ENCODE data around the gene ST6GALNAC6. TPM values are rescaled to one million over a fixed set of nuclear protein-coding genes. Genes with fewer than 3 reads are reported as not detected.

Gene ST6GALNAC6
- polyA plus RNA-seq, 2 of the 4 experiments (the other 2 are of a cell fraction), result 8.2 to 25.2 TPM

GRCh38 chr9:127945338-127945737, 45.9 kb upstream of the ST6GALNAC6 start:
- no peaks in the 10 kb centered on the region for H3K9me3 ChIP-seq
- peaks cover 18% of the 10 kb centered on the region; the same call in 2 of the 3 replicates for H3K4me1 ChIP-seq
- FAIRE-seq (no peak), DNase-seq (ENCODE audit: low read depth in 1 of 2, low spot score in 1 of 2) (no peak), ATAC-seq (no peak)
- CTCF ChIA-PET, result interaction anchor here (1.5 to 35.7 kb wide), 10 partner anchors 12 to 170 kb away, joined by 5 to 827 read pairs (median 54); partner anchors contain the start of genes EEIG1, NAIF1 and SLC25A25
- POLR2A ChIA-PET, result no interaction called here
- TF ChIP-seq, protein P1, sequence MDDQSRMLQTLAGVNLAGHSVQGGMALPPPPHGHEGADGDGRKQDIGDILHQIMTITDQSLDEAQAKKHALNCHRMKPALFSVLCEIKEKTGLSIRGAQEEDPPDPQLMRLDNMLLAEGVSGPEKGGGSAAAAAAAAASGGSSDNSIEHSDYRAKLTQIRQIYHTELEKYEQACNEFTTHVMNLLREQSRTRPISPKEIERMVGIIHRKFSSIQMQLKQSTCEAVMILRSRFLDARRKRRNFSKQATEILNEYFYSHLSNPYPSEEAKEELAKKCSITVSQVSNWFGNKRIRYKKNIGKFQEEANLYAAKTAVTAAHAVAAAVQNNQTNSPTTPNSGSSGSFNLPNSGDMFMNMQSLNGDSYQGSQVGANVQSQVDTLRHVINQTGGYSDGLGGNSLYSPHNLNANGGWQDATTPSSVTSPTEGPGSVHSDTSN (IDR thresholded peaks at IDR 0.05), result no peak
- TF ChIP-seq, protein P2, sequence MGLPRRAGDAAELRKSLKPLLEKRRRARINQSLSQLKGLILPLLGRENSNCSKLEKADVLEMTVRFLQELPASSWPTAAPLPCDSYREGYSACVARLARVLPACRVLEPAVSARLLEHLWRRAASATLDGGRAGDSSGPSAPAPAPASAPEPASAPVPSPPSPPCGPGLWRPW (IDR thresholded peaks at IDR 0.05), result no peak
- TF ChIP-seq KDM5A (IDR thresholded peaks at IDR 0.05) (no peak), CEBPB (IDR thresholded peaks at IDR 0.05) (no peak)
- no peak overlapping the region for H3K4me2 ChIP-seq
- no peak overlapping the region for H3K27ac ChIP-seq
- no peak overlapping the region for H3K4me3 ChIP-seq
- WGBS (ENCODE audit: missing lambda C conversion rate), result 92% methylated on average over 19 of the region's 24 CpGs

- Histone ChIP-seq H3K4me3 (no peak overlapping the region), H3K27ac (peak overlapping the region in 1 of 2 experiments; percentile 58; a peak in 2 of 6 replicates), H3K9me3 (no peaks in the 10 kb centered on the region), H3K4me2 (no peak overlapping the region), H3K4me1 (peaks cover 18% of the 10 kb centered on the region; the same call in 2 of the 3 replicates)
- ChIA-PET CTCF (interaction anchor here (1.1 to 35.7 kb wide), 25 partner anchors 11 to 180 kb away, joined by 3 to 827 read pairs (median 22); partner anchors contain the start of genes EEIG1, NAIF1, PIP5KL1 and SLC25A25), POLR2A (no interaction called here)
- 94% methylated on average over 38 of the region's 38 CpGs for WGBS (ENCODE audit: missing lambda C conversion rate)
- no peak for FAIRE-seq
- no peak for TF ChIP-seq KDM1A (IDR thresholded peaks at IDR 0.05; ENCODE audit: low read depth)
- no peak for TF ChIP-seq FOSL2 (IDR thresholded peaks at IDR 0.05)
- TF ChIP-seq FOSL2 (CRISPR knock-in tag; IDR thresholded peaks at IDR 0.05), result no peak
- no peak for ATAC-seq
- DNase-seq (ENCODE audit: low read depth in 1 of 2, low spot score in 1 of 2), result no peak
These were observed 45.3 kb upstream of the ST6GALNAC6 start for GRCh38 chr9:127944586-127945218.

DNA sequence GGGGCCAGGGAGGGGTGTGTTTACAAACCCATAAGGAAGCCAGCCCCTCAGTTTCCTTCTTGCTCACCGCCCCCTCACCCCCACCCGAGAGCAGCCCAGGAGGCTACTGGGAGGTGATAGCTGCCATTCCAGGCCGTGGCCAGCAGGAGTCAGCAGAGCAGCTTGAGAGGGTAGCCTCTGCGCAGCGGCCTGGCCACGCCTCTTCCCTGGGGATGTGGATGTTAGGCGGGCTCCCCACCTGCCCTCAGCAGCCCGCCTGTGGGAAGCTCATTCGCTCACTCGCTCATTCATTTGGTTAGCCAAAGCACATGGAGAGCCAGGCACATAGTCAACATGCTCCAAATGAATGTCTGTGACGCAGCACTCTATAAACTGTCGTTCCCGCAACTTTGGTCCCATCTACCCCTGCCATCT, 44.3 kb upstream of the ST6GALNAC6 start:
- Histone ChIP-seq H3K27ac (peak overlapping the region; percentile 34 to 58; a peak in 4 of 6 replicates), H3K9me3 (no peaks in the 10 kb centered on the region), H3K4me2 (no peak overlapping the region), H3K4me3 (no peak overlapping the region), H3K4me1 (peaks cover 18% of the 10 kb centered on the region; the same call in 2 of the 3 replicates)
- ChIA-PET POLR2A (interaction anchor here (0.6 to 1.2 kb wide), 3 partner anchors 23 to 124 kb away, joined by 3 to 5 read pairs (median 4); partner anchors contain the start of genes NAIF1, SLC25A25 and ST6GALNAC4), CTCF (interaction anchor here (0.6 to 35.7 kb wide), 38 partner anchors 10 to 181 kb away, joined by 3 to 827 read pairs (median 11); partner anchors contain the start of genes EEIG1, NAIF1, PIP5KL1 and SLC25A25)
- 27% methylated on average over 13 of the region's 13 CpGs for WGBS (ENCODE audit: missing lambda C conversion rate)
- DNase-seq (ENCODE audit: low read depth in 1 of 2, low spot score in 1 of 2) (peak; percentile 79 to 86), FAIRE-seq (no peak), ATAC-seq (peak; percentile 70 to 89)
- TF ChIP-seq EP300 (IDR thresholded peaks at IDR 0.05) (no peak; a peak in 1 of 5 replicates), NPAS2 (CRISPR knock-in tag; IDR thresholded peaks at IDR 0.05; ENCODE audit: borderline replicate concordance) (no peak), TFCP2L1 (CRISPR knock-in tag; IDR thresholded peaks at IDR 0.05) (no peak), MAFK (IDR thresholded peaks at IDR 0.05; ENCODE audit: partially characterized antibody) (no peak), SREBF2 (IDR thresholded peaks at IDR 0.05) (no peak), BHLHE40 (IDR thresholded peaks at IDR 0.05; ENCODE audit: low read depth, low read length) (no peak), MAZ (IDR thresholded peaks at IDR 0.05; ENCODE audit: borderline replicate concordance, low read depth, low read length) (no peak), CBX8 (IDR thresholded peaks at IDR 0.05) (no peak), HDAC2 (IDR thresholded peaks at IDR 0.05) (no peak), EHF (CRISPR knock-in tag; IDR thresholded peaks at IDR 0.05) (no peak), MAX (IDR thresholded peaks at IDR 0.05) (peak; percentile 63), PHF8 (IDR thresholded peaks at IDR 0.05; ENCODE audit: borderline replicate concordance, low read depth) (no peak), KDM1A (IDR thresholded peaks at IDR 0.05; ENCODE audit: low read depth) (no peak), CHD4 (IDR thresholded peaks at IDR 0.05; ENCODE audit: borderline replicate concordance) (no peak), JUNB (IDR thresholded peaks at IDR 0.05) (no peak), NFE2L2 (conservative IDR thresholded peaks at IDR 0.05; ENCODE audit: low read length) (no peak), RARB (CRISPR knock-in tag; IDR thresholded peaks at IDR 0.05) (no peak), RAD21 (conservative IDR thresholded peaks at IDR 0.05 in 1 of 2, IDR thresholded peaks at IDR 0.05 in 1 of 2) (peak; percentile 93 to 95), HOXA7 (CRISPR knock-in tag; IDR thresholded peaks at IDR 0.05) (no peak), RNF2 (IDR thresholded peaks at IDR 0.05; ENCODE audit: borderline replicate concordance, low read depth) (no peak), POLR2AphosphoS2 (conservative IDR thresholded peaks at IDR 0.05; ENCODE audit: low read length) (no peak)
- TF ChIP-seq, protein P1 (IDR thresholded peaks at IDR 0.05), result no peak
- TF ChIP-seq, protein P3, sequence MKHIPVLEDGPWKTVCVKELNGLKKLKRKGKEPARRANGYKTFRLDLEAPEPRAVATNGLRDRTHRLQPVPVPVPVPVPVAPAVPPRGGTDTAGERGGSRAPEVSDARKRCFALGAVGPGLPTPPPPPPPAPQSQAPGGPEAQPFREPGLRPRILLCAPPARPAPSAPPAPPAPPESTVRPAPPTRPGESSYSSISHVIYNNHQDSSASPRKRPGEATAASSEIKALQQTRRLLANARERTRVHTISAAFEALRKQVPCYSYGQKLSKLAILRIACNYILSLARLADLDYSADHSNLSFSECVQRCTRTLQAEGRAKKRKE (CRISPR knock-in tag; IDR thresholded peaks at IDR 0.05; ENCODE audit: low read depth), result no peak
- TF ChIP-seq, protein P4, sequence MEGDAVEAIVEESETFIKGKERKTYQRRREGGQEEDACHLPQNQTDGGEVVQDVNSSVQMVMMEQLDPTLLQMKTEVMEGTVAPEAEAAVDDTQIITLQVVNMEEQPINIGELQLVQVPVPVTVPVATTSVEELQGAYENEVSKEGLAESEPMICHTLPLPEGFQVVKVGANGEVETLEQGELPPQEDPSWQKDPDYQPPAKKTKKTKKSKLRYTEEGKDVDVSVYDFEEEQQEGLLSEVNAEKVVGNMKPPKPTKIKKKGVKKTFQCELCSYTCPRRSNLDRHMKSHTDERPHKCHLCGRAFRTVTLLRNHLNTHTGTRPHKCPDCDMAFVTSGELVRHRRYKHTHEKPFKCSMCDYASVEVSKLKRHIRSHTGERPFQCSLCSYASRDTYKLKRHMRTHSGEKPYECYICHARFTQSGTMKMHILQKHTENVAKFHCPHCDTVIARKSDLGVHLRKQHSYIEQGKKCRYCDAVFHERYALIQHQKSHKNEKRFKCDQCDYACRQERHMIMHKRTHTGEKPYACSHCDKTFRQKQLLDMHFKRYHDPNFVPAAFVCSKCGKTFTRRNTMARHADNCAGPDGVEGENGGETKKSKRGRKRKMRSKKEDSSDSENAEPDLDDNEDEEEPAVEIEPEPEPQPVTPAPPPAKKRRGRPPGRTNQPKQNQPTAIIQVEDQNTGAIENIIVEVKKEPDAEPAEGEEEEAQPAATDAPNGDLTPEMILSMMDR (IDR thresholded peaks at IDR 0.05), result peak; percentile 82
